Activated naive CD4-positive, alpha-beta T cell treated with Interleukin-2 at 50 U/mL for 16 hours (primary cell): Measurements from ENCODE around the gene UGT1A8.

Experiments
- DNase-seq: peaks from one replicate; pipeline ENCODE4 v3.0.0-alpha.2; 2020

Gene UGT1A8

GRCh38 chr2:233772153-233772552, 154.7 kb downstream of the UGT1A8 start:
- DNase-seq, result no peak

DNA sequence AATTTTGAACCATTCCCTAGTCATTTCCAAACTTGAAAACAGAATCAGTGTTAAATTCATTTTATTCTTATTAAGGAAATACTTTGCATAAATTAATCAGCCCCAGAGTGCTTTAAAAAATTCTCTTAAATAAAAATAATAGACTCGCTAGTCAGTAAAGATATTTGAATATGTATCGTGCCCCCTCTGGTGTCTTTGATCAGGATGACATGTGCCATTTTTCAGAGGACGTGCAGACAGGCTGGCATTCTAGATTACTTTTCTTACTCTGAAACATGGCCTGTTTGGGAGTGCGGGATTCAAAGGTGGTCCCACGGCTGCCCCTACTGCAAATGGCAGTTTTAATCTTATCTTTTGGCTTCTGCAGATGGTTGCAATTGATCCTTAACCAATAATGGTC, 155.2 kb downstream of the UGT1A8 start:
- no peak for DNase-seq

DNA sequence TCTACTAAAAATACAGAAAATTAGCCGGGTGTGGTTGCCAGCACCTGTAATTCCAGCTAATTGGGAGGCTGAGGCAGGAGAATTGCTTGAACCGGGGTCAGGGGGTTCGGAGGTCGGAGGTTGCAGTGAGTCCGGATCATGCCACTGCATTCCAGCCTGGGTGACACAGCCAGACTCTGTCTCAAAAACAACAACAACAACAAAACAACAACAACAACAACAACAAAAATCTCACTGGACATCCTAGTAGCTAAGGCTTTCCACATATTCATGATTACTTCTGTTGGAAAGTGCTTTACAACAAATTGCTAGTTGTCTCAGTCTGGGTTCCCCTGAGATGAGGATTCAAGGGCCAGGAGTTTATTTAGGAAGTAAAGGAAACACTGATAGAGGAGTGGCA, 156.4 kb downstream of the UGT1A8 start:
- DNase-seq, result no peak

DNA sequence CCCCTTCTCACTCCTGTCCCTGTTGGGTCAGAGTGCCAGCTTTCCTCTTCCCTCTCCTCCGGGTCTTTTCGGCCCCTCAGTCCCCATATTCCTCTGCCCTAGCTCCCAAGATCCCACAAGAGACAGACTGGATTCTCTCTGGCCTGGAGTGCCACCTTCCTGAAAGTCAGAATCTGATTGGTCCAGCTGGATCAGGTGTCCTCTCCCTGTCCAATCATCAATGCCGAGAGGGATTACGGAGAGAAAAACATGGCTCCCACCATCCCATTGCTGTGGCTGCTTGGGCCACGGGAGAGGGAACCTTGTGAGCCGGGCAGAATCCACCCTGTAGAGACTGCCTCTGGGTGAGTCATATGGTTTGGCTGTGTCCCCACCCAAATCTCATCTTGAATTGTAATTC, 158.0 kb downstream of the UGT1A8 start:
- DNase-seq, result no peak

- no peak for DNase-seq
Observed at GRCh38 chr2:233778030-233778429, 160.6 kb downstream of the UGT1A8 start, which contains the start of gene MROH2A. Gene MROH2A (plus strand): TSS chr2:233778330. CDS start chr2:233779359, 1,029 bp downstream.

DNA sequence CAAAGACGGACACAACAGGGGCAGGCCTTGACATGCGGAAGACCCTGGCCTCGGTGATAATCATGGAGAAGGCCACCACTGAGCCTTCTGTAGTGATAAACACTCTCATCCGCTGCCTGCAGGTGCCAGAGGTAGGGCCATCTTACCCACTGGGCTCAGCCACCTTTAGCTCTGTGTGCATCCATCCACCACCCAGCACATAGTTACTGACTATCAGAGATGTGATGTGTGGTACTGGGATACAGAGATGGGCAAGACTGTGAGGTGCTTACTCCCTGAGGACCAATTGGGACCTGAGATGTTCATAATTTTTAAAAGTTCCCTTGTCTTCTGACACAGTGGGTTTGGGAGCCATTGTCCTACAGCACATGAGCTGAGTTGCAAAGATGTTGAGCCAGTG, 162.3 kb downstream of the UGT1A8 start:
- no peak for DNase-seq

GRCh38 chr2:233780771-233781170, 163.3 kb downstream of the UGT1A8 start:
- no peak for DNase-seq

DNA sequence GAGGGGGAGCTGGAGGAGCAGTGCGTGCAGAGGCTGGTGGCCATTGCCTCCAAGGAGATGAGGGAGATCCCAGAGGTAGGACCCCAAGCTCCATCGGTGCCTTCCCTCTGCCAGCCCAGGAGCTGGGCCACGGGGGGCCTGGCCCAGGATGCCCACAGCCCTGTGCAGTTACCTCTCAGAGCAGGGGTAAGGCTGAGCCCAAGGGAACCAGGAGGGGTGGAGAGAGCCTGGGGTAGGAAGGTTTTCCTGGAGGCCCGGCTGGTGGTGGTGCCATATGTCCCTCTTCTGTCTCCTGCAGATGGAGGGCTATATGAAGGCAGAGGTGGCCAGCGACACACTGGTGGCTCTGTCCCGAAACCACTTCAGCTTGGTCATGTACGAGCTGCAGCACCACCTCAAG, 172.1 kb downstream of the UGT1A8 start:
- no peak for DNase-seq

GRCh38 chr2:233791151-233791882, 173.9 kb downstream of the UGT1A8 start:
- no peak for DNase-seq

DNA sequence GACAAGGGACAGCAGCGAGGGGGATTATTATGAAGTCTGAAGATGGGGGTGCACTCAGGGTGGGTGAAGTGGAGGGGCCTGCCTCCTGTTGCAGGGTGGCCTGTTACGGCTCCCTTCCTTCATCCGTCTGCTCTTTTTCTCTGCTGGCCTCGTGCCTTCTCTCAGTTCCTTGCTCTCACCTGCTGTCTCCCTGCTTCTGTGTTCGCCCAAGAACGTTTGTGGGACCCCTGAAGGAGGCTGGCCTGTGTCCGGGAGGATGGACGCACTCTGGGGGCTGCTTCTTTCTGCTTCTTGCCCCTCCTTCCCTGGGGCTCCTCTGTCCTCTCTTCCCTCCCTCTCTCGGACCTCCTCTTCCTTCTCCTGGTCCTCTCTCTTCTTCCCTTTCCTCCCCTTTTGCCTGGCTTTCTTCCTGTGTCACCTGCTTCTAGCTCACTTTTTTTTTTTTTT, 174.5 kb downstream of the UGT1A8 start:
- DNase-seq, result no peak

DNA sequence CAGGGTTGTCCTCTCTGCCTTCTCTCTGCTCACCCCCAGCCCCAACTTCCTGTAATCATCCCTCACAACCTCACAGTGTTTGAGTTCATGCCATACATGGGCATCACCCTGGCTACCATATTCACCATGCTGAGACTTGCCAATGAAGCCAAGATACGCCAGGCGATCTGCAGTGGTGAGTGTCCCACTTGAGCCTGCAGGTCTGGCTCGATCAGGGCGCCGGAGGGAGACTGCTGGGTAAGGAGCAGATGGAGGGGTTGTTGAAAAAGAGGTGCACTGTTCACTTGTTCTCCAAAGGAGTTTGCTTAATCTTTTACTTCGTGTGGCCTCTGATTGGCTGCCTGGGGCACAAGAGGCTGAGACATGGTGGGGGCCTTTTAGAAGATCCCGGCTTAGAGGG, 175.3 kb downstream of the UGT1A8 start:
- DNase-seq, result no peak

DNA sequence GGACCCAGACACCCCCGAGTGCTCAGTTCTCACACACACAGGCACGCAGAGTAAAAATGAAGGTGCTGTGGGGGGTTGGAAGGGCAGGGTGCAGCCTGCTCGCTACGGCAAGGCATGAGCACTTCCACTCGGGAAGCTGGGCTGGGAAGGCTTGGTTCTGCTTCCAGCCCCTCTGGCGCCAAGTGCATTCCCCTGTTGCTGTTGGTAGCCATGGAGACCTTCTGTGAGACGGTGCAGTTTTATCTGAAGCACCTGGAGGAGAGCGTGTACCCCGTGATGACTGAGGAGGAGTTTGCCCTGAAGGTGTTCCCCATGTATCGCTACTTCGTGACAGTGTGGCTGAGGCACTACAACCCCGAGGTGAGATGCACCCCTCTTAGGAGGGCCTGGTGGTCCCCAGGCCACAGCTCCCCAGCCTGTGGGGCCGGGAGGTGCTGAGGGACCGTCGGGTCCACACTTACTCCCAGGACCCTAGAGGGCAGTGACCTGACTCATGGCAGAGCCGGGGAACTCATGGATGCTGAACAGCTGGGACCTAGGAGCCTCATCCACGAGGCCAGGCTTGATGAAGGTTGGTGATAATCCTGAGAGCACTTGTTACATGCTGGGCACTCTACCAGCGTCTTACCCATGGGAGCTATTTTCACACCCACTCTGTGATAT, 176.2 kb downstream of the UGT1A8 start:
- DNase-seq, result no peak

DNA sequence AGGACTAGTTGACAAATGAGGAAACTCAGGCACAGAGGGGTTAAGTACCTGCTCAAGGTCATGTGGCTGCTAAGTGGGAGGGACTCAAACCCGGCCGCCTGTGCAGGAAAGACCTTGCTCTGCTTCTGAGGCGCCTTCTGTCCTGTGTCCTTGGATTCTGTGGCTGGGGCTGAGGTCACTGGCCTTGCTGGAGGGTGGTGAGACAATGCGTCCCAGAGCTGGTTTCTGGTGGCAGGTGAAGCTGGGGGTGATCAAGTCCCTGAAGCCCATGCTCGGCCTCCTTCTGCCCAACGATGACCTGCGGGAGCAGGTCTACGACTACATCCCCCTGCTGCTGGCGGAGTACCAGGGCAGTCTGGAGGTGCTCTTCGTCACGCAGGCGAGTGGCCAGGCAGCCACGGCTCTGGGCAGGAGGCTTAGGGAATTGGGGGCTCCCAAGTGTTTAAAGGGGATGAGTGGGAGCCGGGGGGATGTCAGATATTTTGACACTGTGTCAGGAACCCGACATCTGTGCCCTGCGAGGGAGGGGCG, 176.8 kb downstream of the UGT1A8 start:
- no peak for DNase-seq

DNA sequence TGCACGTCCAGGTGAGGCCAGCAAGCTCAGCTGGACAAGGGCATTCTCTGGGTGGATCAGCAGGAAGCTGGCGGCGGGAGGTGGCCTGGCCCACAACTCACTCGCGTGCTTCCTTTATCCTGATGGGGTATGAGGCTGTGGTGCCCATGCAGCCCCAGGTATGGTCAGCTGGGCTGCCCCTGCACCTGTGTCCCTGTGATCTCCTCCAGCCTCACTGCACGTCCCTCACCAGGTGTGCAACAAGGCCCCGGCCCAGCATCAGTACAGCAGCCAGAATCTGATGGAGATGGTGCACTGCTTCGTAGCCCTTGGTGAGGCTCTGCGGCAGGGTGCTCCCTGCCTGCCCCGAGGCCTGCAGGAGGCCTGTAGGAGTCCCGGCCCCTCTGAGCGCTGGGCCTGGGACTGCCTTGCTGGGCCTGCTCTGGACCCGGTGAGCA, 178.3 kb downstream of the UGT1A8 start:
- DNase-seq, result no peak

- DNase-seq, result no peak
Observed at GRCh38 chr2:233796254-233796653, 178.8 kb downstream of the UGT1A8 start.

GRCh38 chr2:233798335-233799086, 181.1 kb downstream of the UGT1A8 start:
- DNase-seq, result no peak

GRCh38 chr2:233799087-233799665, 181.7 kb downstream of the UGT1A8 start:
- no peak for DNase-seq

GRCh38 chr2:233799716-233800115, 182.3 kb downstream of the UGT1A8 start:
- DNase-seq, result no peak

DNA sequence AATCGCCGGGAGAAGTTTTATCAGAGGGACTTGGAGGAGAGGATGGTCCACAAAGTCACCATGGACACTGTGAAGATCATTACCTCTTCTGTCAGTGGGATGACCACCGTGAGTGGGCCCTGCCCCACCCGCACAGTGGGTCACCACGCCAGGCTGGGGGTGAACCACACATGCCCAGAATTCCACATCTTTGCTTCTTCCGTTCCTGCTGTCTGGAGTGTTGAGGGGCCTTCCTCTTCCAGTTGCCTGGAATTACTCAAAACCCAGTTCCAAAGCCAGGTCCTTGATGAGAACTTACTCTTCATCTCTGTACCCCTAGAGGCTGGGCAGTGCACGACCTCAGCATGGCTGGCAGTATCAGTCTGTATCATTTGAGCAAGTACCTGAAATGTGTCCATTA, 182.8 kb downstream of the UGT1A8 start:
- no peak for DNase-seq

- DNase-seq, result no peak
Observed at GRCh38 chr2:233801357-233802131, 184.1 kb downstream of the UGT1A8 start.

- DNase-seq, result no peak
Observed at GRCh38 chr2:233802132-233802815, 184.8 kb downstream of the UGT1A8 start.
